NOMO-1 treated with dmso at 0.1 percent for 144 hours (cell line): ENCODE results near the gene GBGT1.

Experiments
- DNase-seq: peaks from one replicate; lab custom pipeline; 2025; ENCODE audit not compliant: unreplicated experiment; lab: John Stamatoyannopoulos, UW

Gene GBGT1

DNA sequence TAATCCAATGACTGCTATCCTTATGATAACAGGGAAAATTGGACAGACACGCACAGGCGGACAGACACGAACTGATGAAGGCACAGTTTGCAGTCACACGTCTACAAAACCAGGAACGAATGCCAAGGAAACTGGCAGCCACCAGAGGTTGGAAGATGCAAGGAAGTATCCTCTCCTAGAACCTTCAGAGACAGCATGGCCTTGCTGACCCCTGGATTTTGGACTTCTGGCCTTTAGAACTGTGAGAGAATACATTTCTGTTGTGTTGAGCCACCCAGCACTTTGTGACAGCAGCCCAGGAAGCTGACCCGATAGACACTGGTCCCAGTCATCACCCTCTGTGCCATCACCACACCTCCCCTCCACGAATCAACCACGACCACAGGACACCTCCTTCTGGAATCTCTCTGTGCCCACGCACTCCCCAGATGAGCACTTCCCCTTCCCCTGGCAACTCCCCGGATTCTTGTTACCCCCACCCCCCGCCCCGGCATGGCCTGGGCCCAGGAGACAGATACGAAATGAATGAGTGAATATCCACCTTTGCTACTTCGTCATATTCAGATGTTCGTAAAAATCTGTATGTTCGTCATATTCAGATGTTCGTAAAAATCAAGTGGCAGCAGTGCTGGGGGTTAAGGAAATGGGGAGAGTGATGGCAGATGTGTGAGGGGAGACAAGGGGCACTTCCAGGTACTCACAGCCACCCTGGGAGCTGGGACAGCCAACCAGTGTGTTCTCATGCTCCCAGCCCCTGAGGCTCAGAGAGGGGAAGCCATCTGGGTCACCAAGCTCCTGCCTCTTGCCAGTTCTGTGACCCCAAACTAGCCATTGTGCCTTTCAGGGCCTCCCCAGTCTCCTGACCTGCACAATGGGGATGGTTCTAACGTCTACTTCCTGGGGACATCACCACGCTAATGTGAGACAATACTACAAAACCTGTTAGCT is 18.5 kb downstream of the GBGT1 start:
- DNase-seq, result no peak

- peak; percentile 38 for DNase-seq
Observed at GRCh38 chr9:133144142-133144903, 19.4 kb downstream of the GBGT1 start.

DNA sequence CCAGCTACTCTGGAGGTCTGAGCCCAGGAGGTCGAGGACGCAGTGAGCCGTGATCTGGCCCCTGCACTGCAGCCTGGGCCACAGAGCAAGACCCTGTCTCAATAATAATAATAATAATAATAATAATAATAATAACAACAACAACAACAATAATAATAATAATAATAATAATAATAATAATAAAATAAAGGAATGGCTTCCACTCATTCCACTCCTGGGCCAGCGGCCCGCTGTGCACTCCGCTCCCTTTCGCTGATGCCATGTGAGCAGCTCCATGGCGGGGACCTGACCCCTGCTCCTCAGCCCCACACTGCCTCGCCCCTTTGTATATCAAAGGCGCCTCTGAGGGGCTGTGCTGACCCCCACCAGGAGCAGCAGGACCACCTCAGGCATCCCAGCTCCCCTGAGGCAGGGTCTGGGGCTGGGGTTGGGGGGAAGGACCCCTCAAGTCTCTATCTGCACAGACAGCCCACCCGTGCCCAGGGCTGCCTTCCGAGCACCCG is 20.0 kb downstream of the GBGT1 start:
- DNase-seq, result no peak

DNA sequence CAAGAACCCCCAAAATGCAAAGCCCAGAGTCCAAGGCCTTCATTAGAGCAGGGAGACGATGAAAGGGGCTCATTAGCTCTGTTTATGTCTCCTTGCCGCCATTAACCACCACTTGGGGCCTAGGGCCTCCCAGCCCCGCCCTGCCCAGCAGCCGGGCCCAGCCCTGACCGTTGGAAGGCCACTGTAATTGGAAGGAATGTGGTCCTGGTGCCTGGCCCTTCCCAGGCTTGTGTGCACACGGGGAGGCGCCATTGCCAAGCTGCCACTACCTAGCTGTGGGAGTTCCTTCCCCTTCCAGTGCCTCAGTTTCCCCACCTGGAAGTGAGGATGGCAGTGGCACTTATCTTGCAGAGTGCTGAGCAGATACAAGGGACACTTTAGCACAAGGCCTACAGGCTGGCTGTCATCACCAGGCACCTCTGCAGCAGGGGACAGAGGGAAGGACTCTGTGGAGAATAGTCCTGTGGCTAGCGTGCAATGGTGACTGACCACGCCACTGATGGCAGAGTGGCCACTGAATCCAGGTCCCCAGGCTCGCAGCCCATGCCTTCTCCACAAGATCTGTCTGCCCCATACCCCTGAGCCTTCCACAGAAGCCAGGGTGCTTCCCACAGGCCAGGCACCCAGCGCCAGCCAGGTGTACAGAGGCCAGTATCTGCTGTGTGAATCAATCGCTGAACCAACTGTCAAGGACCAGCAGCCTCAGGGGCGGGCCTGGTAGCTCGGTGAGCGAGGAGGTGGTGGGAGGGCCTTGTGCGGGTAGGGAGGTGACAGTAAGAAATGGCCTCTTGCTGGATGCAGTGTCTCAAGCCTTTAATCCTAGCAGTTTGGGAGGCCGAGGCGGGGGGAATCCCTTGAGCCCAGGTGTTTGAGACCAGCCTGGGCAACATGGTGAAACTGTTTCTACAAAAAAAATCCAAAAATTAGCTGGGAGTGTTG is 20.8 kb downstream of the GBGT1 start:
- no peak for DNase-seq

DNA sequence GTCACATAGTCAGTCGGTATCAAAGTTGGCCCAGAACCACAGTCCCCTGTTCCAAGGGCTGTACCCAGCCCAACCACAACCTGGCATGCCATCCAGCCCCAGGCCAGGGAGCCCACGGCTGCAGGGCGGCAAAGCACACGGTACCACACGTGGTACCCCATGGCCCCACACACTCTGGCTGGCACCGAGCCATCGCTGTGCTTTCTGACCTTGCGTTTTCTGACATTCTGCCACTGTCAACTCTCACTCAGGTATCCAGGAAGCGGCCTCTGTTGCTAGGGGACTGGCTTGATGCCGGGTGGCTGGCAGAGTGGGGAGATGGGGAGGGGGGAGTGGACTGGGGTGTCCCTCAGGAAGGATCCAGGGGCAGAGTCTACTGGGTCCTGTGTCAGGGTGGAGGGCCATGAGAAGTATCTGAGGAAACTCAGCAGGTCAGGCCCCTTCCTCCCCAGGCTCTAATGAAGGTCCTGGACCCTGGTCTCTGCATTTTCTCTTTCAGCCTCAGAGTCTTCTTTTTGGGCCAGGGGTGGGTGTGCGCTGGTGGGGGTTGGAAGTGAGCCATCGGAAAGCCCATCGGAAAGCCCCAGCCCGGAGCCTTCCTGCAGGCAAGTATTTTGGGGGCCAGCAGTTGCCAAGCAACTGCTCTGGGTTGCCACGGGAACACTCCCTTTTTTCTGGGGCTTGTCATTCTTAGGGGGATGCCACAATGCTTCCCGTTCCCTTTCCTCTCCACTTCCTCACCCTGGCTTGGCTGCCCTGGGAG is 21.7 kb downstream of the GBGT1 start:
- no peak for DNase-seq

DNA sequence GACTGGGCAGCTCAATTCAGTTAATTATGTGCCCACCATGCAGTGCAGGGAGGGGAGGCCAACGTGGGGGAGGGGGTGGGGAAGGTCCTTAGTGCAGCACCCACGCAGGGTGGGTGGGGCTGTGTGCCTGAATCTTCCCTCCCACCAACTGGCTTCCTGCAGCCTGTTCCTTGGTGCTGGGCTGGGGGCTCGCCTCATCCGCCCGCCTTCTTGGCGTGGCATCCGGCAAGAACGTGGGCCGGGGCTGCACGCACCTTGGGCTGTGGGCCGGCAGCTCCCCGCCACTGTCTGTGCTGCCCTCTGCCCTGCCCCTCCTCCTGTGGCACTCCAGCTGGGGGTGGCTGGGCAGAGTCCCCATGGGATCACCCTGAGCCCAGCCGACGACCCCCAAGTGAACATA is 23.1 kb downstream of the GBGT1 start:
- no peak for DNase-seq

DNA sequence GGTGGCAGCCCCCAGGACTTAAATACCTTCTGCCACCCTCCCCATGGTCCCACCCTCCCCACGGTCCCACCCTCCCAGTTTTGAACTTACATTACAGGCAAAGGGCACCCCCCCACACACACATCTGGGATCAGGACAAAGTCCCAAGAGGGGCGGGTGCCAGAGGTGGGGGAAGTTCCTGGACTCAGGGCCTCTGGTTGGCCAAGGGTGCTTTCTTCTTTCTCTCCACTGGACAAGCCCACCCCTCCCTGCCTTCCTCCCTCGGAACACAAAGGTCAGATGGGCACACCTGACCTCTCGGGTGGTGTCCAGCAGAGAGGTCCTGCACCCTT is 23.6 kb downstream of the GBGT1 start:
- DNase-seq, result no peak

DNA sequence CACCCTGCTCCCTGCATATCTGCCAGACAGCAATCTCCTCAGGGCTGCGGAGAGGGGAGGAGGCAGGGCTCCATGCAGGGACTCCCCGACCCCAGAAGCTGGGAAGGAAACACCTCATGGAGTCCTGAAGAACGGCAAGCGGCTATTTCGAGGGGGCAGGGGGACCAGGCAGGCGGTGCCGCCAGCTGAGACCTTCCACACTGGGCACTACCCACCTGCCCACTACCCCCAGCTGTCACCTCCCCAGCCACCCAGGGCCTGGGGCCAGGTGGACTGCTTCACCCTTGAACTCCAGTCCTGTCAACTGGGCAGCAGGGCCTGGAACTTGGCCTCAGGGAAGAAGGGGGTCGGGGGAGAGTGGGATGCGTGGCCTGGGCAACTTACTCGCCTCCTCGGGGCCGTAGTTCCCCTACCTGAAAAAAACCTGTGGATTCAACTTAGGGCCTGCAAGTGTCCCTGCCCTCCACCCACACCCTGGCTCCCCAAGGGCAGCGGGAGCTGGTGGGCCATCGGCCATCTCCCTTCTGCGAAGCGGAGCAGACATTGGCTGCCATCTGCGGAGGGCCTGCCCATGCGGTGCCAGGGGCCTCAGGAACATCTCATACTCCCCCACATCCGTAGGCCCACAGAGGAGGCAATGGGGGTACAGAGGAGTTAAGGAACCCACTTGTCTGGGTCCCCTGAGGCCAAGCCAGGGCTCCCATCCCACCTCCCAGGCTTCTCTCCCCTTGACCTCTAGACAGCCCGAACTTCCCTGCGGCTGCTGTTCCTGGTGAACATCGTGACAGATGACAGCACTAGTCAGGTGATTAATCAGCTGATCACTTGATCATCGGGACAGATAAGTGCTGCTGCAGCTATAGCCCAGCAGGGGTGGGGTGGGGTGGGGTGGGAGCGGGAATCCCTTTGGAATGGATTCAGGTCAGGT is 24.2 kb downstream of the GBGT1 start:
- no peak for DNase-seq

- DNase-seq, result no peak
Observed at GRCh38 chr9:133137451-133138231, 26.1 kb downstream of the GBGT1 start.

DNA sequence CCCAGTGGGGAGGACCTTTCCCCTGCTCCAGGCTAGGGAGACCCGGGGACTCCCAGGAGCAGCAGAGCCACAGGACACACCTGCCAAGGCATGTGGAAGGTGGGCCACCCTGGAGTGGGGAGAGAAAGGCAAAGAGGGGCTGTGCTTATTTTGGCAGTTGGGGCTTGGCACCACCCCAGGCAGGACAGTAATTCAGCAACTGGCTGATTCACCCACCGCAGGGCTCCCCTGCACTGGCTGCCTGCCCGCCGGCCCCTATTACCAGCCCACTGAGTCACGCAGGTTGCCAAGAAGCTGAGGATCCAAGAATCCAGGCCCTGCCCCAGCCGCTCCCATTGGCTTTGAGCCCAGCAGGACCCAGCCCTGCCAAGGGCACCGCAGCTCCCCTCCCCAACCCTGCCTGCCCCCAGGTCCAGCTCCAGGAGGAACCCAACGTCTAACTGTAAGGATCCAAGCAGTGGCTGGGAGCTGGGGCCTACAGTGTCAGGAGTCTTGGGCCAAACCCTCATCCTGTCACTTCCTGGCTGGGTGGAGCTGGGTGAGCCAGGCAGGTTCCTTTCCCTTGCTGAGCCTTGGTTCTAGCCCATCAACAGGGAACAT is 28.5 kb downstream of the GBGT1 start:
- no peak for DNase-seq

DNA sequence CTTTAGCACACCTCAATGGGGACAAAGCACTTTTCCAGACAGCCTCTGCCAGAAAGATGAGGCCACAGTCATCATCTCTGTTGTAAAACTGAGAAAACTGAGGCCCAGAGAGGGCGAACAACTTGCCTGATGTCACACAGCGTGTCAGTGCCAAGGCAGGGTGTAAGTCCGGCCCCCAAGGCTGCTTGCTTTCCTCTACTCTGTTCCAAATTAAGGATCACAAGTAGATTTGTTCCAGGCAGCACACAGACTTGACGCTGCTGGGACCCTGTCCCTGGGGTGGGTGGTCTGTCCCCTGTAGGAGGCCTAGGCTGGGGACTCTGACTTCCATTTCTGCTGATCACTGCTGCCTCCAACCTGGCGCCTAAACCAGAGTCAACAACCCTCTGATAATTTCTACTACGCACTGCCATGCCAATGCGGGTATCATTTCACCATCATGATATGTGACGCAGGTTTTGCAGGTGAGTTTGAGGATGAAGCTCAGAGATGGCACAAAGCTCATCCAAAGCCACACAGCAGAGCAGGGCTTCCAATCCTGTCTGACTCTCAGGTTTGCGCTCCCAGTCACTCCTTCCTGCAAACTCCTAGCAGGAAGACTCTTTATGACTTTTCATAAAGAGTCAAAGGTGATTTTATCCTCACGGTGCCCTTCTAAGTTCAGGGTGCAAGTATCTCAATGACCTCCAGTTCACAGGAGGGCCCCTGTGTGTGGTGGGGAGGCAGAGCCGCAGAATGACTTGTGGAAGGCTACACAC is 29.1 kb downstream of the GBGT1 start:
- no peak for DNase-seq

- DNase-seq, result no peak
Observed at GRCh38 chr9:133133681-133134387, 29.9 kb downstream of the GBGT1 start.

DNA sequence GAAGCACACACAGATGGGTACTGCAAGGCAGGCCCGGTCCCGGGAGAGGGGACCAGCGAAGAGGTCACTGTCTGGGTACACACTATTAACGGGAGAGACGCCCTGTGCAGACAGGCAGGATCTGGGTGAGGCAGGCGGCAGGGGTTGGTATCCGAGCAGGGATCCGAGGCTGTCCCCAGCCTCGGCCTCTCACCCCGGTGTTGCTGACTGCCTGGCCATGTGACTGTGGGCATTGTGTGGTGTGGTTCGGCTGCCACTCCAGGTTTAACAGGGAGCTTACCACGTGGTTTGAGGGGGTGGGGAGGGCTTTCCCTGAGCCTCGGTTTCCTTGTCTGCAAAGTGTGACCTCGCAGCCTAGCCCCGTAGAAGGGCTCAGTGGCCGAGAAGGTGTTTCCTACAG is 31.5 kb downstream of the GBGT1 start:
- DNase-seq, result no peak

- DNase-seq, result no peak
Observed at GRCh38 chr9:133131506-133131905, 32.2 kb downstream of the GBGT1 start.

DNA sequence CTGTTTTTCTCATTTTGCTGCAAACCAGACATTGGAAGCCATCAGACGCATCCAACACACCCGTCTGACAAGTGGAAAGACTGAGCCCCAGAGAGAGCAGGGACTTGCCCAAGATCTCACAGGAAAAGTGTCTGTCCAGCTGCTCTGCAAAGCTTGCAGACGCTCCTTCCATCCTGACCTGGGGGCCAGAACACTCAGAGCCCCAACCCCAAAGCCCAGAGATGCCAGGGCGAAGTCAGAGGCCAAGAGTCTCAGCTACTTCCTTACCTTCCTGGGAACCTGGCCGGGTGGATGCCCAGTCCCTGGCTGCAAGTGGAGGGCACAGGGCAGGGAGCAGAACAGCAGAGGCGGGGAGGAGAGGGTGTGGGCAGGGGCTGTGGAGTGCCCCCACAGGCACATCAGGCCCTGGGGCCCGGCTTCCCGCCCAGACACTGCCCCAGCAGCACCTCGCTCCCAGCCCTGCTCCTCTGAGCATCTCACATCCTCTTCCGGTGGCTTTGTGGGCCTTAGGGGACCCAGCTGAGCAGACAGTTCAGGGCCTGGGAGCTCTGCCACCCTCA is 32.9 kb downstream of the GBGT1 start:
- no peak for DNase-seq

DNA sequence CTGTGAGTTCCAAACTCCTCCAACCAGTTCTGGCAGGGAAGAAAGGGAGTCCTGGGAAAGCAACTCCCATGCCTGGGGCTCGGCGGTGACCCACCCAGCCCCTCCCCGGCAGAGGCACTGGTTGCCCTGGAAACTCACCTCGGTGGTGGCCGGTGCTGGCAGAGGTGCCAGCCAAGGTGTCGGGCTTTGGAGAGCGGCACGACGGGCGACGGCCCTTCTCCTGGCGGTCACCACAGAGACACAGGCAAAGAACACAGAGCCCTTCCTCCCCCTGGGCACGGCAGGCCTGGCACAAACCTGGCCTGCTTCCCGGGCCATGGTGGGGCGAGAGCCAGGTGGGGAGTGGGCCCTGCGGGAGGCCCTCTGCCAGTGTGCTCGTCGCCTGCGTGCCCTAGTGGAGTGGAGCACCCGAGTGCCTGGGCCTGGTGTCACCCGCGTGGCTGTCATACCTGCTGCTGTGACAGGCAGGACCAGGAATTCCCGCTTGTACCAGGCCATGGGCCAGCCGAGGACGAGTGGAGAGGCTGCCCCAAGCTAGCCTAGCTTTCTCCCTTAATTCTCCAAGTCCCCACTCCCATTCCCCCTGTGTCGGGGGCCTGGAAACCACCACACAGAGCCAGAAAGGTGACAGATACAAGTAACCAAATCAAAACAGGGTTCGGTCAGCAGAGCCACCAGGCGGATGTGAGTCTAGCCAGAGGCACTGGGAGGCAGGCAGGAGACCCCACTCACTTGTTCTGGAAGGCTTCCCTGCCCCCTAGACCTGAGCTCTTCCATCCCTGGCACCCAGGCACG is 34.5 kb downstream of the GBGT1 start:
- no peak for DNase-seq
